K562 (cell line): ENCODE measurements around the gene SYVN1. TPM values are rescaled to one million over a fixed set of nuclear protein-coding genes. Genes with fewer than 3 reads are reported as not detected.
A peak's percentile ranks its signal among the peaks of the same experiment; 100 is the strongest.

Experiments
- CTBP1 ChIP-seq: fragments of 450-650 bp; IDR thresholded peaks from 2 replicates; pipeline ENCODE4 v1.6.1; 2016; ENCODE audit warnings: borderline replicate concordance
- ERF ChIP-seq: fragments of 450-650 bp; formaldehyde crosslinking; IDR thresholded peaks from 2 replicates; pipeline ENCODE4 v1.4.0; 2020; ENCODE audit warnings: mild to moderate bottlenecking, mixed read lengths
- ESRRA ChIP-seq: fragments of 450-650 bp; IDR thresholded peaks from 2 replicates; pipeline ENCODE4 v1.6.1; 2014; ENCODE audit warnings: low read depth, mild to moderate bottlenecking, moderate library complexity, borderline replicate concordance
- FOXK1 ChIP-seq: sonication (generic); formaldehyde crosslinking; IDR thresholded peaks from 2 replicates; pipeline ENCODE4 v1.8.0; 2022; ENCODE audit warnings: missing genetic modification reagents, mild to moderate bottlenecking, borderline replicate concordance
- HNRNPH1 ChIP-seq: fragments of 200-400 bp; formaldehyde crosslinking; optimal IDR thresholded peaks from 2 replicates; pipeline ENCODE3; 2017; ENCODE audit warnings: low read depth, mild to moderate bottlenecking, low read length, moderate library complexity
- ID3 ChIP-seq, 2 experiments: fragments of 250-450 bp in 1 of 2; fragments of 450-650 bp in 1 of 2; sonication (Bioruptor Pico) in 1 of 2; IDR thresholded peaks; 2 replicates each; pipeline versions ENCODE4 v1.6.1 to v1.8.0; 2016 to 2021; ENCODE audit warnings: mild to moderate bottlenecking in 2 of 2, moderate library complexity in 2 of 2, missing compliant biosample characterization in 1 of 2, missing genetic modification characterization in 1 of 2
- IRF2 ChIP-seq: sonication (generic); formaldehyde crosslinking; IDR thresholded peaks from 2 replicates; pipeline ENCODE4 v1.8.1; 2022; ENCODE audit warnings: mild to moderate bottlenecking, missing genetic modification reagents
- MAFK ChIP-seq: IDR thresholded peaks from 2 replicates; pipeline ENCODE4 v1.6.1; 2011; ENCODE audit warnings: low read length, improper control_type of control experiment
- MYNN ChIP-seq, 2 experiments: sonication (generic); formaldehyde crosslinking in 1 of 2; IDR thresholded peaks; 2 replicates each; pipeline versions ENCODE4 v1.5.0 to v1.6.1; 2016 to 2020; ENCODE audit warnings: antibody characterized with exemption in 1 of 2, missing genetic modification reagents in 1 of 2
- POLR2AphosphoS2 ChIP-seq: IDR thresholded peaks from 2 replicates; pipeline ENCODE4 v1.6.1; 2012; ENCODE audit warnings: low read length, improper control_type of control experiment
- RAD21 ChIP-seq, 2 experiments: fragments of 250-450 bp in 1 of 2; fragments of 450-650 bp in 1 of 2; sonication (Bioruptor Pico) in 1 of 2; formaldehyde crosslinking in 1 of 2; IDR thresholded peaks in 1 of 2; conservative IDR thresholded peaks in 1 of 2; 2 replicates each; pipeline versions ENCODE4 v1.4.0 to v1.8.0; 2020 to 2022; ENCODE audit warnings: mild to moderate bottlenecking in 2 of 2, moderate library complexity in 1 of 2
- SMAD2 ChIP-seq: fragments of 150-350 bp; IDR thresholded peaks from 2 replicates; pipeline ENCODE4 v1.6.1; 2014; ENCODE audit warnings: low read depth, mild to moderate bottlenecking, low read length
- SPI1 ChIP-seq: IDR thresholded peaks from 2 replicates; pipeline ENCODE4 v1.6.1; 2011; ENCODE audit warnings: low read depth, low read length, control low read depth, borderline replicate concordance
- STAG1 ChIP-seq: sonication (generic); formaldehyde crosslinking; IDR thresholded peaks from 2 replicates; pipeline ENCODE4 v1.5.0; 2020; ENCODE audit warnings: missing genetic modification reagents, borderline replicate concordance
- SUPT5H ChIP-seq: fragments of 450-650 bp; IDR thresholded peaks from 2 replicates; pipeline ENCODE4 v1.6.1; 2016
- ZNF280A ChIP-seq: fragments of 450-650 bp; IDR thresholded peaks from 2 replicates; pipeline ENCODE4 v1.6.1; 2018; ENCODE audit warnings: mild to moderate bottlenecking, low read depth; ENCODE audit not compliant: partially characterized antibody
- ZNF311 ChIP-seq: fragments of 250-450 bp; sonication (Bioruptor Pico); IDR thresholded peaks from 2 replicates; pipeline ENCODE4 v1.4.0; 2020; ENCODE audit warnings: mild to moderate bottlenecking, moderate library complexity
- ZNF384 ChIP-seq: IDR thresholded peaks from 2 replicates; pipeline ENCODE4 v1.6.1; 2012; ENCODE audit warnings: low read depth, low read length, improper control_type of control experiment
- ZNF583 ChIP-seq: fragments of 250-450 bp; sonication (Bioruptor Pico); IDR thresholded peaks from 2 replicates; pipeline ENCODE4 v1.4.0; 2020
- ZNF780A ChIP-seq: fragments of 250-450 bp; sonication (Bioruptor Pico); IDR thresholded peaks from 2 replicates; pipeline ENCODE4 v1.5.0; 2021; ENCODE audit warnings: mild to moderate bottlenecking
- polyA plus RNA-seq, 8 experiments: library from polyadenylated mRNA; depleted of rRNA in 4 of 8; stranded (reverse) in 5 of 8; unstranded in 3 of 8; fragments of >200 nt; fragmentation: Nextera tagmentation in 2 of 8; fragmentation: Illumina TruSeq in 1 of 8; extraction: Ambion mirVana in 2 of 8; extraction: Trizol in 1 of 8; gene quantifications; 2 replicates each; pipeline versions ENCODE4 v1.2.1 to v1.2.3, GENCODE V29; 2011 to 2014; ENCODE audit warnings: inconsistent platforms in 1 of 8, missing spikeins in 1 of 8
- total RNA-seq, 7 experiments: library from RNA; depleted of rRNA in 6 of 7; stranded (reverse); fragments of >200 nt in 6 of 7; fragmentation: Illumina TruSeq in 2 of 7; extraction: Trizol in 2 of 7; gene quantifications; 2 replicates each; pipeline versions ENCODE4 v1.2.1 to v1.2.3, GENCODE V29; 2011 to 2021; ENCODE audit warnings: low replicate concordance in 1 of 7
- TF ChIP-seq, protein P1 (sequence below): IDR thresholded peaks from 3 replicates; pipeline ENCODE4 v1.6.1; 2011; ENCODE audit warnings: borderline replicate concordance, mild to moderate bottlenecking; ENCODE audit not compliant: insufficient read length, insufficient read depth
- TF ChIP-seq, protein P2 (sequence below): fragments of 250-450 bp; sonication (Bioruptor Pico); IDR thresholded peaks from 2 replicates; pipeline ENCODE4 v1.5.0; 2021; ENCODE audit warnings: mild to moderate bottlenecking, moderate library complexity

The SYVN1 gene
- total and polyA plus RNA-seq, 9 of the 15 experiments (the other 6 are each of a cell fraction or from before 2014, with no cell fraction given): 0.41 to 47.4 (median 9.9) TPM

- TF ChIP-seq, protein P1, sequence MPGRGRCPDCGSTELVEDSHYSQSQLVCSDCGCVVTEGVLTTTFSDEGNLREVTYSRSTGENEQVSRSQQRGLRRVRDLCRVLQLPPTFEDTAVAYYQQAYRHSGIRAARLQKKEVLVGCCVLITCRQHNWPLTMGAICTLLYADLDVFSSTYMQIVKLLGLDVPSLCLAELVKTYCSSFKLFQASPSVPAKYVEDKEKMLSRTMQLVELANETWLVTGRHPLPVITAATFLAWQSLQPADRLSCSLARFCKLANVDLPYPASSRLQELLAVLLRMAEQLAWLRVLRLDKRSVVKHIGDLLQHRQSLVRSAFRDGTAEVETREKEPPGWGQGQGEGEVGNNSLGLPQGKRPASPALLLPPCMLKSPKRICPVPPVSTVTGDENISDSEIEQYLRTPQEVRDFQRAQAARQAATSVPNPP: no peak
- TF ChIP-seq SUPT5H (no peak), ZNF384 (0 out of 2 replicates have a peak, but pooled peaks have one; percentile 30), ZNF311 (no peak), SMAD2 (no peak), ZNF280A (no peak), MYNN (IDR thresholded peaks at IDR 0.05) (peak; percentile 17; the same call in 1 of the 2 replicates), MYNN (CRISPR knock-in tag; IDR thresholded peaks at IDR 0.05) (no peak), IRF2 (CRISPR knock-in tag) (no peak), ID3 (CRISPR knock-in tag; IDR thresholded peaks at IDR 0.05) (no peak), ID3 (tag; IDR thresholded peaks at IDR 0.05) (no peak), ESRRA (no peak), CTBP1 (peak; percentile 60), POLR2AphosphoS2 (no peak), MAFK (no peak), RAD21 (CRISPR knock-in tag; conservative IDR thresholded peaks at IDR 0.05 in 1 of 2, IDR thresholded peaks at IDR 0.05 in 1 of 2) (peak; percentile 70 to 74), FOXK1 (CRISPR knock-in tag) (0 out of 2 replicates have a peak, but pooled peaks have one; percentile 56), HNRNPH1 (no peak), ERF (CRISPR knock-in tag) (no peak), STAG1 (CRISPR knock-in tag) (peak; percentile 79; the same call in 1 of the 2 replicates), SPI1 (0 out of 2 replicates have a peak, but pooled peaks have one; percentile 16), ZNF780A (CRISPR knock-in tag) (no peak), ZNF583 (CRISPR knock-in tag) (no peak)
- TF ChIP-seq, protein P2, sequence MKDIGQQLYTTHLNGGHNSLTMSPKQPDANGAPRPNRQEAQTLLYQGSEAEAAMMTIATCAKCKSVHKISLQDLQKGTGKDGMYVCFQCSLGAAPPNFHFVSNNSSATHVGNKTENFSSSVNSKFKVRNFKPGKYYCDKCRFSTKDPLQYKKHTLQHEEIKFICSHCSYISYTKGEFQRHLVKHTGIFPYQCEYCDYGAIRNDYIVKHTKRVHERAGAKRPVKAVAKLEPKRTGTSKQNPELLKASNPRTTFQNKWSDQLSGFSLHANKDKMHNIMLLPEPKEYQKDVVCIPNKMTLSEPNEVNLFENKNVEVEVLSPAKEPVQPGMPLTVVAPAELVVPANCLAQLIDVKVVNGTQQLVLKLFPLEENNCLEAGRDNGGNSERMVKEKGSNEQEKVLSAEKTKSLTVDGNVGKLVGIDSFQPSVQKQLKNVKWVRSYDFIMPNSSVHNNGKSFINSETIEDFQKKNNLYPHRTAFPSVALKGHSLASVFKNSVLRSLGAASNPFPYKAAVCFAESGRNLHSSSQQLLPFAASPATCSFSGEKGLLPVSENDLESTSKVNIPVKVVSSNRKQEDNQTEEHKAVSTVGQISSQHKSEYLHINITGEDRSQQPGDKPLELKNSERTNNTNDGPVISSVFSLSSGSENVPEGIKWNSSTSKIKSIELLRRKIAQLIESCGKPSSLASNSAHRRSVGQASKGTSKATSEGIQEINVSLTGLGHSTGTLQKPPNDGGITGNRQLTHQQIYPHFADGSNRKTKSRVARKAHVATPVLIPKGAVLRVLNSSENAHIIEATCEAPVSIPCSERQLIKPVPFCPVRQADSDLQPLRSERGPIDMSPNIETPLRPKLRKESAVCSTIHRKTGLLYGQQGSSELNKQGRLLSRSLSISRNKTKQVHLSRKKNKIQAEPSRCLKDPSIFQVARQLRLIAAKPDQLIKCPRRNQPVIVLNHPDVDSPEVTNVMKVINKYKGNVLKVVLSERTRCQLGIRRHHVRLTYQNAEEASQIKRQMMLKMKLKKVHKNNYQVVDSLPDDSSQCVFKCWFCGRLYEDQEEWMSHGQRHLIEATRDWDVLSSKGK (CRISPR knock-in tag): no peak
Measured at GRCh38 chr11:65110354-65110861, 23.9 kb downstream of the SYVN1 start (continued).
